ENCODE results near the gene CMSS1.

CMSS1 gene

GRCh38 chr3:100081986-100082692 is 264.5 kb downstream of the CMSS1 start:
- Histone ChIP-seq H3K27ac (ENCODE audit: low read depth in 2 of 2, low read length in 2 of 2) (no peak overlapping the region), H3K4me1 (ENCODE audit: control insufficient read depth in 2 of 2, insufficient read depth in 2 of 2, low read length in 2 of 2) (peaks cover 0 to 3% of the 10 kb centered on the region in 2 donors), H3K27me3 (ENCODE audit: control insufficient read depth in 2 of 2, insufficient read depth in 2 of 2, low read length in 2 of 2) (no peaks in the 10 kb centered on the region), H3K36me3 (ENCODE audit: control insufficient read depth in 2 of 2, insufficient read depth in 2 of 2, low read length in 2 of 2) (no peaks in the 10 kb centered on the region), H3K9me3 (ENCODE audit: control insufficient read depth in 2 of 2, low read length in 2 of 2) (no peaks in the 10 kb centered on the region), H3K9ac (ENCODE audit: low read depth in 1 of 2, low read length in 2 of 2) (no peak overlapping the region), H3K4me3 (ENCODE audit: low read length in 2 of 2) (no peak overlapping the region)

- Histone ChIP-seq H3K36me3 (ENCODE audit: control insufficient read depth in 2 of 2, insufficient read depth in 2 of 2, low read length in 2 of 2) (no peaks in the 10 kb centered on the region), H3K4me1 (ENCODE audit: control insufficient read depth in 2 of 2, insufficient read depth in 2 of 2, low read length in 2 of 2) (no peaks in the 10 kb centered on the region), H3K4me3 (ENCODE audit: low read length in 2 of 2) (no peak overlapping the region), H3K9ac (ENCODE audit: low read depth in 1 of 2, low read length in 2 of 2) (no peak overlapping the region), H3K9me3 (ENCODE audit: control insufficient read depth in 2 of 2, low read length in 2 of 2) (no peaks in the 10 kb centered on the region), H3K27ac (ENCODE audit: low read depth in 2 of 2, low read length in 2 of 2) (no peak overlapping the region), H3K27me3 (ENCODE audit: control insufficient read depth in 2 of 2, insufficient read depth in 2 of 2, low read length in 2 of 2) (no peaks in the 10 kb centered on the region)
Measured at GRCh38 chr3:100082714-100083113, 265.1 kb downstream of the CMSS1 start.

GRCh38 chr3:100083209-100083608 is 265.5 kb downstream of the CMSS1 start:
- Histone ChIP-seq H3K4me3 (ENCODE audit: low read length in 2 of 2) (no peak overlapping the region), H3K27me3 (ENCODE audit: control insufficient read depth in 2 of 2, insufficient read depth in 2 of 2, low read length in 2 of 2) (no peaks in the 10 kb centered on the region), H3K36me3 (ENCODE audit: control insufficient read depth in 2 of 2, insufficient read depth in 2 of 2, low read length in 2 of 2) (no peaks in the 10 kb centered on the region), H3K27ac (ENCODE audit: low read depth in 2 of 2, low read length in 2 of 2) (no peak overlapping the region), H3K4me1 (ENCODE audit: control insufficient read depth in 2 of 2, insufficient read depth in 2 of 2, low read length in 2 of 2) (no peaks in the 10 kb centered on the region), H3K9ac (ENCODE audit: low read depth in 1 of 2, low read length in 2 of 2) (no peak overlapping the region), H3K9me3 (ENCODE audit: control insufficient read depth in 2 of 2, low read length in 2 of 2) (no peaks in the 10 kb centered on the region)

GRCh38 chr3:100084100-100084806 is 266.6 kb downstream of the CMSS1 start:
- no peak overlapping the region for H3K27ac ChIP-seq (ENCODE audit: low read depth in 2 of 2, low read length in 2 of 2)
- no peak overlapping the region for H3K4me3 ChIP-seq (ENCODE audit: low read length in 2 of 2)
- H3K36me3 ChIP-seq (ENCODE audit: control insufficient read depth in 2 of 2, insufficient read depth in 2 of 2, low read length in 2 of 2) = no peaks in the 10 kb centered on the region

GRCh38 chr3:100086401-100086800 is 268.7 kb downstream of the CMSS1 start:
- H3K9ac ChIP-seq (ENCODE audit: low read depth in 1 of 2, low read length in 2 of 2) = no peak overlapping the region
- no peaks in the 10 kb centered on the region for H3K9me3 ChIP-seq (ENCODE audit: control insufficient read depth in 2 of 2, low read length in 2 of 2)
- H3K36me3 ChIP-seq (ENCODE audit: control insufficient read depth in 2 of 2, insufficient read depth in 2 of 2, low read length in 2 of 2) = no peaks in the 10 kb centered on the region
- H3K4me1 ChIP-seq (ENCODE audit: control insufficient read depth in 2 of 2, insufficient read depth in 2 of 2, low read length in 2 of 2) = peaks cover 0 to 4% of the 10 kb centered on the region in 2 donors
- H3K27me3 ChIP-seq (ENCODE audit: control insufficient read depth in 2 of 2, insufficient read depth in 2 of 2, low read length in 2 of 2) = no peaks in the 10 kb centered on the region
- H3K27ac ChIP-seq (ENCODE audit: low read depth in 2 of 2, low read length in 2 of 2) = peak overlapping the region in 1 of 2 donors; percentile 39
- H3K4me3 ChIP-seq (ENCODE audit: low read length in 2 of 2) = no peak overlapping the region

More at GRCh38 chr3:100084100-100084806, 266.6 kb downstream of the CMSS1 start:
- Histone ChIP-seq H3K4me1 (ENCODE audit: control insufficient read depth in 2 of 2, insufficient read depth in 2 of 2, low read length in 2 of 2) (no peaks in the 10 kb centered on the region), H3K9ac (ENCODE audit: low read depth in 1 of 2, low read length in 2 of 2) (no peak overlapping the region), H3K27me3 (ENCODE audit: control insufficient read depth in 2 of 2, insufficient read depth in 2 of 2, low read length in 2 of 2) (no peaks in the 10 kb centered on the region), H3K9me3 (ENCODE audit: control insufficient read depth in 2 of 2, low read length in 2 of 2) (no peaks in the 10 kb centered on the region)

- Histone ChIP-seq H3K36me3 (ENCODE audit: control insufficient read depth in 2 of 2, insufficient read depth in 2 of 2, low read length in 2 of 2) (no peaks in the 10 kb centered on the region), H3K27ac (ENCODE audit: low read depth in 2 of 2, low read length in 2 of 2) (peak overlapping the region in 1 of 2 donors; percentile 39), H3K9ac (ENCODE audit: low read depth in 1 of 2, low read length in 2 of 2) (no peak overlapping the region), H3K27me3 (ENCODE audit: control insufficient read depth in 2 of 2, insufficient read depth in 2 of 2, low read length in 2 of 2) (no peaks in the 10 kb centered on the region), H3K4me3 (ENCODE audit: low read length in 2 of 2) (no peak overlapping the region), H3K4me1 (ENCODE audit: control insufficient read depth in 2 of 2, insufficient read depth in 2 of 2, low read length in 2 of 2) (peaks cover 0 to 4% of the 10 kb centered on the region in 2 donors), H3K9me3 (ENCODE audit: control insufficient read depth in 2 of 2, low read length in 2 of 2) (no peaks in the 10 kb centered on the region)
Measured at GRCh38 chr3:100087198-100087597, 269.5 kb downstream of the CMSS1 start.

GRCh38 chr3:100088735-100089368 is 271.2 kb downstream of the CMSS1 start:
- Histone ChIP-seq H3K27ac (ENCODE audit: low read depth in 2 of 2, low read length in 2 of 2) (no peak overlapping the region), H3K9ac (ENCODE audit: low read depth in 1 of 2, low read length in 2 of 2) (no peak overlapping the region), H3K27me3 (ENCODE audit: control insufficient read depth in 2 of 2, insufficient read depth in 2 of 2, low read length in 2 of 2) (no peaks in the 10 kb centered on the region), H3K4me3 (ENCODE audit: low read length in 2 of 2) (no peak overlapping the region), H3K36me3 (ENCODE audit: control insufficient read depth in 2 of 2, insufficient read depth in 2 of 2, low read length in 2 of 2) (no peaks in the 10 kb centered on the region), H3K9me3 (ENCODE audit: control insufficient read depth in 2 of 2, low read length in 2 of 2) (no peaks in the 10 kb centered on the region), H3K4me1 (ENCODE audit: control insufficient read depth in 2 of 2, insufficient read depth in 2 of 2, low read length in 2 of 2) (peaks cover 0 to 4% of the 10 kb centered on the region in 2 donors)

GRCh38 chr3:100089812-100090668 is 272.4 kb downstream of the CMSS1 start:
- Histone ChIP-seq H3K4me3 (ENCODE audit: low read length in 2 of 2) (no peak overlapping the region), H3K27ac (ENCODE audit: low read depth in 2 of 2, low read length in 2 of 2) (peak overlapping the region; percentile 5 to 17), H3K36me3 (ENCODE audit: control insufficient read depth in 2 of 2, insufficient read depth in 2 of 2, low read length in 2 of 2) (no peaks in the 10 kb centered on the region), H3K27me3 (ENCODE audit: control insufficient read depth in 2 of 2, insufficient read depth in 2 of 2, low read length in 2 of 2) (no peaks in the 10 kb centered on the region), H3K9ac (ENCODE audit: low read depth in 1 of 2, low read length in 2 of 2) (no peak overlapping the region), H3K4me1 (ENCODE audit: control insufficient read depth in 2 of 2, insufficient read depth in 2 of 2, low read length in 2 of 2) (peaks cover 0 to 4% of the 10 kb centered on the region in 2 donors), H3K9me3 (ENCODE audit: control insufficient read depth in 2 of 2, low read length in 2 of 2) (no peaks in the 10 kb centered on the region)

- Histone ChIP-seq H3K9ac (ENCODE audit: low read depth in 1 of 2, low read length in 2 of 2) (no peak overlapping the region), H3K4me3 (ENCODE audit: low read length in 2 of 2) (no peak overlapping the region), H3K36me3 (ENCODE audit: control insufficient read depth in 2 of 2, insufficient read depth in 2 of 2, low read length in 2 of 2) (no peaks in the 10 kb centered on the region), H3K9me3 (ENCODE audit: control insufficient read depth in 2 of 2, low read length in 2 of 2) (no peaks in the 10 kb centered on the region), H3K27me3 (ENCODE audit: control insufficient read depth in 2 of 2, insufficient read depth in 2 of 2, low read length in 2 of 2) (no peaks in the 10 kb centered on the region), H3K27ac (ENCODE audit: low read depth in 2 of 2, low read length in 2 of 2) (peak overlapping the region in 1 of 2 donors; percentile 5), H3K4me1 (ENCODE audit: control insufficient read depth in 2 of 2, insufficient read depth in 2 of 2, low read length in 2 of 2) (peaks cover 0 to 4% of the 10 kb centered on the region in 2 donors)
Measured at GRCh38 chr3:100090669-100091005, 273.0 kb downstream of the CMSS1 start.
